ACHN (cell line): ENCODE data around the gene SIK3.
A peak's percentile ranks its signal among the peaks of the same experiment; 100 is the strongest.
"Not testable (repeated sequence)": the region's sequence is repeated elsewhere in the genome, so short reads cannot be mapped to it uniquely, and the experiment has no call there.

ENCODE experiments used
- DNase-seq: peaks from one replicate; pipeline ENCODE4 v3.0.0-alpha.2; 2015
- in situ Hi-C: cut with HindIII; loops from 2 replicates; pipeline ENCODE4 v1.10.0; 2017; ENCODE audit warnings: low sequenced_read_pairs, low pct_ligation_motif_present, low pct_unique_long_range_greater_than_20kb

The SIK3 gene

DNA sequence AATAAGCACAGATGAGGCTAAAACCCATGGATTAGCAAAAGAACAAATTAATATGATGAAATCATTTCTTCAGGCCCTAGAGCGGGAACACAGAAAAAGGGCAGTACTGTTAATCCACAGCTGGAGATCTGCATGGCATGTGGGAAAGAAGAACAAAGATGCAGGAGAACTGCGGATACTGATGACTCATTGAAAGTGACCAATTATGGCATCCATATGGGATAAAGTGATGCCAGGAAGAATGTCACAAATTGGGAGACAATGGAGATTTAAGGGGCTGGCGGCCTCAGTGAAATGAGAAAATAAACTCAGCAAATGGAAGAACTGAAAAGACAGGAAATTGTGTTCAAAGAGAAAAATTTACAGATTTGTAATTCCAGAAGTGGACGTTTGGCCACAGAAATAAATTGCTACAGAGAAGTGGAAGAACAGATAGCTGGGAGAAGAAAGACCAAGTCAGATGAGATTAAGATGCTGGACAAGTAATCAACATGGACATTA lies 39.4 kb downstream of the SIK3 start:
- in situ Hi-C loops: no loop called here

GRCh38 chr11:117057727-117058126 lies 40.5 kb downstream of the SIK3 start:
- in situ Hi-C loops: no loop called here

More for the DNA sequence above, 39.4 kb downstream of the SIK3 start:
- no peak for DNase-seq

DNA sequence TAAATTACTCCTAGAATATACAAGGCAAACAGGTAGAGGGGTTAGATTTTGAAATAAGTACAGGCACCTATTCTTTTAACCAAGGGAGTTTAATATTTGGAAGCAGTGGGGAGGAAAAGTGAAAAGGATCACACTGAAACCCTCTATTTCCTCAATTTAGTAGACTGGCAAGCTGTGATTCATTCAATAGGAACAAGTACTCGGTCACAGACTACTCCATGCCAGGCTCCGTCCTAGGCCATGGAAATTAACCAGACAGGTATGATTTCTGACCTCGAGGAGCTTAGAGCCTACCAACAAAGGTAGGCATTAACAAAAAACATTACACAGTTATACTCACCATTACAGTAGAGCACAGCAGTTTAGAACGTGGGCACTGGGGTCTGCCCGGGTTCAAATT lies 40.9 kb downstream of the SIK3 start:
- in situ Hi-C loops: no loop called here
- no peak for DNase-seq

More at GRCh38 chr11:117057727-117058126, 40.5 kb downstream of the SIK3 start:
- no peak for DNase-seq

GRCh38 chr11:117055469-117055868 lies 42.8 kb downstream of the SIK3 start:
- in situ Hi-C loops: no loop called here
- DNase-seq: no peak

GRCh38 chr11:117054382-117054781 lies 43.8 kb downstream of the SIK3 start:
- in situ Hi-C loops: no loop called here
- no peak for DNase-seq

DNA sequence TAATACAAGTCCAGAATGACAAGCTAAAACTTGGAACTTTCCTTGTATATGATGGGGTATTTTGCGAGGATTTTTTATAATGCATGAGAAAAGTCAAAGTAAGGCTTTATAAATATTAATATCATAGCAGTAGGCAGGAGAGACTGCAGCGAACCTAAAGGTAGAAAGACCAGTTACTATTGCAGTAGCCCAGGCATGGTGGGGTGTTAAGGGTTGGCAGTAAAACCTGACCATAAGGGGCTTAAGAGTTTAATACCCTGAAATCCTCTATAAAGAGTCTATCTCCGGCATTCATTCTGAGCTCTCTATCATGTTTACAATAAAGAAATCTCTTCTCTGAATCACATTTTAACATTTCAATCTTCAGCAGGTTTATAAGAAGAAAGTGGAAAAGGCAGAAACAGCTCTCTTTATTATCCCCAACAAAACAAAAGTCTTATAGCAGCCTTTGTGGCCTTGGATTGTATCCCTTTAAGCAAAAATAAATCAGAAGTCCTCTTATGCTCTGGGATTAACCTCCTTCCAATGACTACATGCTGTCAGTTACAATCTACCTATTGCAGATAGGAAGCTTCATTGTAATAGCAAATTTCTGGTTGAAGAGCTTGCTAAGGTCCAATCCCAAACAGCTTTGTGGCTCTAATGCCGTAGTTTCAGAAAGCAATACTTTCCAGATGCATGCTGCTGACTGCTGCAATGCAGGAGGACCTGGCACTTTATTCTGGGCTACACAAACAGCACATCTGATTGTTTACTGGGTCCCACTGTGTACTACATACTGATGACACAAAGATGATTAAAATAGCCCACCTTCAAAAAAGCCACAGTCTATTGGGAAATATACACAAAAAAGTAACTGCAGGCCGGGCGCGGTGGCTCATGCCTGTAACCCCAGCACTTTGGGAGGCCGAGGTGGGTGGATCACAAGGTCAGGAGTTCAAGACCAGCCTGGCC lies 45.8 kb downstream of the SIK3 start:
- in situ Hi-C loops: no loop called here
- DNase-seq: no peak

DNA sequence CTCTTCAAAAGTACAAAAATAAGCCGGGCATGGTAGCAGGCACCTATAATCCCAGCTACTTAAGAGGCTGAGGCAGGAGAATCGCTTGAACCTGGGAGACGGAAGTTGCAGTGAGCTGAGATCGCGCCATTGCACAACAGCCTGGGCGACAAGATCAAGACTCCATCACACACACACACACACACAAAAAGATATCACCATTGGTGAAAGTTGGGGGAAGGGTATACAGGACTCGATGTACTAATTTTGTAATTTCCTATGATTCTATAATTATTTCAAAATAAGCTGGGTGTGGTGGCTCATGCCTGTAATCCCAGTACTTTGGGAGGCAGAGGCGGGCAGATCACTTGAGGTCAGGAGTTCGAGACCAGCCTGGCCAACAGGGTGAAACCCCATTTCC lies 48.1 kb downstream of the SIK3 start:
- DNase-seq, in situ Hi-C loops: not testable (repeated sequence)

DNA sequence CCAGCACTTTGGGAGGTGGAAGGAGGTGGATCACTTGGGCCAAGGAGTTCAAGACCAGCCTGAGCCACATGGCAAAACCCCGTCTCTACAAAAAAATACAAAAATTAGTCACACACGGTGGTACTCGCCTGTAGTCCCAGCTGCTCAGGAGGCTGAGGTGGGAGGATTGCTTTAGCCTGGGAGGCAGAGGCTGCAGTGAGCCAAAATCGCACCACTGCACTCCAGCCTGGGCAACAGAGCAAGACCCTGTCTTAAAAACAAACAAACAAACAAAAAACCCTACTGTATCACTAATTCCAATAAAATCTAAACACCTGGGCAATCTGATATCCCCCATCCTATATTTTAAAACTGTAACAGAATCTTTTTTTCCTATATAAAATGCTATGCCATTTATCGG lies 51.6 kb downstream of the SIK3 start:
- in situ Hi-C loops, DNase-seq: not testable (repeated sequence)

DNA sequence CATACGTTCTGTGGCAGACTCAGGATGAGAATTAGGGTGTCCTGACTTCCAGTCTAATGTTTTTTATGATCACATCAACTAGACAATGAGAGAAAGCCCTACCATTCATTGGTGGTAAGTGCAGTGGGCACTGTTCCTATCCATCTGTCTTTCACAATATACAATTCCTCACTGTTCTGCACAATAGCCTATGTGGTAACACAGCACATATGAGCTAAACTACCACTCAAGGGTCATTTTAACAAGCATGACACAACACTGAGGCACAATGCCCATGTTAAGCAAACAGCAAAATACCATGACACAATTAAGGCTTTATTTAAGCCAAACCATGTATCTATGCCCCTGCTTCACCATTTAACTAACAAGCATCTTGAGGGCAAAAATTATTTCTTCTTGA lies 52.3 kb downstream of the SIK3 start:
- in situ Hi-C loops: no loop called here
- no peak for DNase-seq

DNA sequence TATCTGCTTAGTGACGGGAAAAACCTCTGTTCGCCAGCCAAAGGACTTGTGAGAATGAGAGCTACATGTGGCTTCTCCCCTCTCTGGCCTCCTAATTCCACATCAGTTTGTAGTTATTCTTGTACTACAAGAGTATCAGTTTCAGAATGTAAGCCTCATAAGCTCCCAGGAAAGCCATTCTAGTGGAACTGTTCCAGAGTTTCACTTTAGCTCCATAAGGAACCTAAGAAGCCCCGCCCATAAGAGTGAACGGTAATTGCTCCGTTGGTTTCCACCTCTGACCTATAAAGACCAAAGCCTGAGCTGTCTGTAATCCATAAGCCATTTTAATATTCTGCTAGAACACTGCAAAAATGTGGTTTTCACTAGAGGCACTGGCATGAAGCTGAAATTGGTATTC lies 53.0 kb downstream of the SIK3 start:
- peak; percentile 89 for DNase-seq
- in situ Hi-C loops: no loop called here

DNA sequence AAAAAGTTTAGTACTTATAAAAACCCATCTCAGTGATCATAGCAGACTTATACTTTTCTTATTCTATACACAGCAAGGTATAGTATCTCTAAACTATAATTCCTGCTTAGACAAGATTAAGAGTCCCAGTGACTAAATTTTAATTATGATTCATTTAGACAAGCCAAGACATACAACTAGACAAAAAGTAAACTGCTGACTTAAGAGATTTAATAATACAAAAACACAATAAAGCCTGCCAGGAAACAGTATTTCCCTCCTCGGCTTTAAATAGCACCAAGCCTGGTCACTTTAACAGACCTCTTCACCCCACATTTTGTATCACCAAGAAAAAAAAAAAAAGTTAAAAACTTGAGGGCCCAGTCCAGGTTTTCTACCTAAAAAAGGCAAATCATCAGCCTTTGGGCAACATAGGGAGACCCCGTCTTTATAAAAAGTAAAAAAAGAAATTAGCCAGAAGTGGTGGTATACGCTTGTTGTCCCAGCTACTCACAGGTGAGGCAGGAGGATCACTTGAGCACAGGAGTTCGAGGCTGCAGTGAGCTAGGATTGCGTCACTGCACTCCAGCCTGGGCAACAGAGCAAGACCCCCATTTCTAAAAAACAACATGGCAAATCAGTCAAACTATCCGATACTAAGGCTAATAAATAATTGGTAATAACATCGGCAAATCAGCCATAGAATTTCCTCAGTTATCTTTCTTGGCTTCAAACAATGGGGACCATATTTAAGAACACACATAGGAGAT lies 53.8 kb downstream of the SIK3 start:
- in situ Hi-C loops: no loop called here
- no peak for DNase-seq

- in situ Hi-C loops: no loop called here
- no peak for DNase-seq
These were observed 55.5 kb downstream of the SIK3 start for GRCh38 chr11:117042689-117043088.

GRCh38 chr11:117039900-117040299 lies 58.3 kb downstream of the SIK3 start:
- DNase-seq: no peak
- in situ Hi-C loops: no loop called here

GRCh38 chr11:117039270-117039669 lies 59.0 kb downstream of the SIK3 start:
- in situ Hi-C loops: no loop called here
- no peak for DNase-seq

DNA sequence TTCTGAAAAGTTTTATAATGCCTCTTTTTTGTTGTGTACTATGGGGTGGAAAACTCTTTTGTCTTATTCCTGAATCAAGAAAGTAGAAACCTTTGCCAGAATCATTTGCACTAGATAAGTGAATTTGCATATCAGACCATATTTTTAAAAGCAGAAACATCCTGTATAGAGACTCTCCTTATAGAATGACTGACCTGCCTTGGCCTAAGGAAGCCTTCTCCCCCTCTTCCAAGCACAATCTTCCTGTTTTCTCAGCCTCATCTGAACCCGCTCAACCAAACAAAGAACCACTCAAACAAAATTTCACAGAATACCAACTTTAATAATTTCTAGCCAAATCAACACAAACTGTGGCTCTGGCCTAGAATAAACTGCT lies 60.3 kb downstream of the SIK3 start:
- in situ Hi-C loops: no loop called here
- no peak for DNase-seq

GRCh38 chr11:117037279-117037974 lies 60.8 kb downstream of the SIK3 start:
- no peak for DNase-seq
- in situ Hi-C loops: no loop called here

DNA sequence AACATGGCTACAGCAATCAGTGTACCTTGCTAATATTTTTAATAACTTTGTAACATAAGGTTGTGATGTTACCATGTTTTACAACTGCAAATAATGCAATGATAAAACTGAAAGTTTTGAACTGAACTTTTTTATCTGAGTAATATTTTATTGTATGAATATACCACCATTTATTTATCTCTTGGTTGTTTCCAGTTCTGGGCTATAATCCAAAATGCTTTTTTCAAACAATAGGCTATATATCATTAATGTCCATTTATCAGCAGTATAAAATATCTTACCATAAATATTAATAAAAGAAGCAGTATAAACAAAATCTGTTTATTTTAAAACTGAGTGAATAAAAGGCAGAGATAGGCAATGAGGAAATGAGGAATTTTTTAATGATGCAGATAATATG lies 63.3 kb downstream of the SIK3 start:
- DNase-seq: no peak
- in situ Hi-C loops: no loop called here

DNA sequence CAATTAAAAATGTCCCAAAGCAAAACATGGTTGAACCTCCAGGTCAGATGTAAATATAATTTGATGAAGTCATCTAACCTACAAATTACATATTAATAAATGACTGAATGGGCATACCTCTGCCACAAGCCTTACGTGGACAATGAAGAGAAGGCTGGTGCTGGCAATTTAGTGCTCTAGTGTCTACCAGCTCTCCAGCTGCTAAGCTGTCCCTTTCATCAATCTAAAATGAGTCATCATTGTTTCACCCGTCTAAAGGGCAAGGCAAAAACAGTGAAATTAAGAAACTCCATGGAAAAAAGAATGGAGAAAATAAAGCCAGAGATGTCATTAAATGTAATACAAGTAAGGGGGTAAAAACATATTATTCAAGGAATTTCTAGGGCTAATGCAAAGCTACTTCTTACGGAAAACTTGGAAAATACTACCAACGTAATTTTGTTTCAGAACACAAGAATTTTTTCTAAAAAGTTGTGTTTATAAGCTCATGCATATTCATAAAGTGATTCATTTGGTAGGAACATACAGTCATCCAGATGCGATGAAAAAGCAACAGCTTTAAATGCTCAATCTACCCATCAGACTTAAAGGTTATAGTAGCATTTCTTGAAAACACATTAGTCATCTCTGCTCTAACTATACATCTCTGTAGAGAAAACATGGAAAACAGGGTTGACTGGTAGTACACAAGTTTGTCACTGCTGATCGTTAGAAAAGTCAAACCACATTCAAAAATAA lies 71.5 kb downstream of the SIK3 start:
- DNase-seq: no peak
- in situ Hi-C loops: no loop called here
